DMS53 treated with DMSO at 0.1 percent for 48 hours (cell line): ENCODE results near the gene ARHGAP5.
"Not testable (repeated sequence)": the region's sequence is repeated elsewhere in the genome, so short reads cannot be mapped to it uniquely, and the experiment has no call there.

Experiments used
- DNase-seq: peaks from one replicate; lab custom pipeline; 2025; ENCODE audit not compliant: unreplicated experiment; lab: John Stamatoyannopoulos, UW

The ARHGAP5 gene

DNA sequence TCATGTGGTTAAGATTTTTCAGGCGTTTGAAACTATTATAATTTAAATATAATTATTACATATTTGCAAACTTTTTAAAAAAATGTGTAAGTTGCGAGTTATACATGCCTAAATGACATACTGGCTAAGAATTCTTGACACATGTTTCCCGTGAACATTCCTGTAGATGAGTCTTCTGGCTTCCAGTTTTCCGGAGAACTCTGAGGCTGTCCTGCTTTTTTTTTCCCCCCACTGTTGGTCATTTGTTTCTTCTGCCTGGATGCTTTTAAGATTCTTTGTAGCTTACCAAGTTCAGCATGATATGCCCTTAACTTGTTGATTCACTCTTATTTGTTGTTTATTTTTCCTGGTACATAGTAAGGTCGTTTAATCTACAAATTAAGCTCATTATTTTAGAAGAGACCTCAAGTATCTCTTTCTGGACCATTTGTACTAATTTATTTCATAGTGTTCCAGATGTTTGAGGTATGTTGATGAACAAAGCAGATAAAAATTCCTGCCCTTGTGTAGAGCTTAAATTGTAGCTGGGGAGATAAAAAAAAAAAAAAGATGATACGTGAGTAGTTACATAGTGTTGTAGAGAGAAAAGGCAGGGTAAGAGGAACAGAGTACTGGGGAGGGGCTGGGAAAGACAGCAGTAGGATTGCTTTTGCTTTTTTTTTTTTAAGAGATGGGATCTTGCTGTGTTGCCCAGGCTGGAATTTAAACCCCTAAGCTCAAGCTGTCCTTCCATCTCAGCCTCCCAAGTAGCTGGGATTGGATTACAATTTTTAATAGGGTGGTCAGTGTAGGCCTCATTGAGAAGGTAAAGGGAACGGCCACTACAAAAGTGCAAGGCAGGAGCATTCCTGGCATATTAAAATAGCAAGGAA is 32.8 kb downstream of the ARHGAP5 start:
- no peak for DNase-seq

DNA sequence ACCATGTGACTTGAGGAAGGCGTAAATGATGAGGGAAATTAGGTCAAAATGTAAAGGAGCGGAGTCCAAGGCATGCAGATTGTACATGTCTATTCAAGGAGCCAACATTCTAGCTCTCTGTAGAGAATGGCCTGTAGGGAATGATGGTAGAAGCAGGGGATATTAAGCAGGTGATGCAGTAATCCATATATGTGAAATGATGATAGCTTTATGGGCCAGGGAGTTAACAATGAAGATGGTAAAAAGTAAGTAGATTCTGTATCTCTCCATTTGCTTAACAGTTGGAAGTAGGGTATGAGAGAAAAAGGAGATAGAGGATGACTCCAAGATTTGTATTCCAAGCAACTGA is 33.4 kb downstream of the ARHGAP5 start:
- no peak for DNase-seq

DNA sequence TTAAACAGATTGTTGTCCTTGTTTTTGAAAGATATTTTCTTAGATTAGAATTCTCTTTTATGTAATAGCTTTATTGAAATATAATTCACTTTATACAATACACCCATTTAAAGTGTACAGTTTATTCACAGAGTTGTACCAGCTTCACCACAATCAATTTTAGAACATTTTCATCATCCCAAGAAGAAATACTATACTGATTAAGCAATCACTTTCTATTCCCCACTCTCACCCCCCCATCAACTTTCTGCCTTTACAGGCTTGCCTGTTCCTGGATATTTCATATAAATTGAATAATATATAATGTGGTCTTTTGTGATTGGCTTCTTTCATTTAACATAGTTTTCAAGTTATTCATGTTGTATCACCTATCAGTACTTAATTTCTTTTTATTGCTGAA is 44.4 kb downstream of the ARHGAP5 start:
- no peak for DNase-seq

GRCh38 chr14:32121948-32122347 is 44.8 kb downstream of the ARHGAP5 start:
- DNase-seq, result no peak

- DNase-seq, result not testable (repeated sequence)
Measured at GRCh38 chr14:32126899-32127730, 50.0 kb downstream of the ARHGAP5 start.

GRCh38 chr14:32127731-32128654 is 50.9 kb downstream of the ARHGAP5 start:
- not testable (repeated sequence) for DNase-seq

GRCh38 chr14:32128703-32129102 is 51.6 kb downstream of the ARHGAP5 start:
- DNase-seq, result no peak

- DNase-seq, result no peak
Measured at GRCh38 chr14:32129124-32129523, 52.0 kb downstream of the ARHGAP5 start.

DNA sequence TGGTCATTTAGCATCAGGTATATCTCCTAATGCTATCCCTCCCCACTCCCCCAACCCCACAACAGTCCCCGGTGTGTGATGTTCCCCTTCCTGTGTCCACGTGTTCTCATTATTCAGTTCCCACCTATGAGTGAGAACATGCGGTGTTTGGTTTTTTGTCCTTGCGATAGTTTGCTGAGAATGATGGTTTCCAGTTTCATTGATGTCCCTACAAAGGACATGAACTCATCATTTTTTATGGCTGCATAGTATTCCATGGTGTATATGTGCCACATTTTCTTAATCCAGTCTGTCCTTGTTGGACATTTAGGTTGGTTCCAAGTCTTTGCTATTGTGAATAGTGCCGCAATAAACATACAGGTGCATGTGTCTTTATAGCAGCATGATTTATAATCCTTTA is 54.6 kb downstream of the ARHGAP5 start:
- not testable (repeated sequence) for DNase-seq

GRCh38 chr14:32134448-32135097 is 57.5 kb downstream of the ARHGAP5 start:
- no peak for DNase-seq

DNA sequence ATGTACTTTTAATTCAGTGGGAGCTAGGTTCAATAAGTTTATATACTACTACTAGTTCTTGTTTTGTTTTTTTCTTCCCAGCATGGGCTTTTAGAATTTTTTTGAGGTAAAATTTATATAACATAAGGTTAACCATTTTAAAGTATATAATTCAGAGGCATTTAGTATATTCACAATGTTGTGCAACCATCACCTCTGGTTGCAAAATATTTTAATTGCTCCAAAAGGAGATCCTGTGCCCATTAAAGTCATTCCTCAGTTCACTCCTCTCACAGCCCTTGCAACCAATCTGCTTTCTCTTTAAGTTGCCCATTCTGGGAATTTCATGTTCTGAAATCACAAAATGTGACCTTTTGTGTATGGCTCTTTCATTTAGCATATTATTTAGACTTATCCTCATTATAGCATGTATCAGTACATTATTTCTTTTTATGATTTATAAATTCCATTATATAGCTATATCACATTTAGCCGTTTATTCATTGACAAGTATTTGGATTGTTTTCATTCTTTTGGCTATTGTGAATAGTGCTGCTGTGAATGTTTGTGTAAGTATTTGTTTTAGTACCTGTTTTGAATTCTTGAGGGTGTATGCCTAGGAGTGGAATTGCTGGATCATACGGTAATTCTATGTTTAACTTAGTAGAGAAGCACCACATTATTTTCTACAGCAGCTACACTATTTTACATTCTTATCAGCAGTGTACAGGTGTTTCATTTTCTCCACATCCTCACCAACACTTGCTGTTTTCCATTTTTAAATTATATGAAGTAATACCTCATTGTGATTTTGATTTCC is 59.1 kb downstream of the ARHGAP5 start:
- DNase-seq, result no peak

DNA sequence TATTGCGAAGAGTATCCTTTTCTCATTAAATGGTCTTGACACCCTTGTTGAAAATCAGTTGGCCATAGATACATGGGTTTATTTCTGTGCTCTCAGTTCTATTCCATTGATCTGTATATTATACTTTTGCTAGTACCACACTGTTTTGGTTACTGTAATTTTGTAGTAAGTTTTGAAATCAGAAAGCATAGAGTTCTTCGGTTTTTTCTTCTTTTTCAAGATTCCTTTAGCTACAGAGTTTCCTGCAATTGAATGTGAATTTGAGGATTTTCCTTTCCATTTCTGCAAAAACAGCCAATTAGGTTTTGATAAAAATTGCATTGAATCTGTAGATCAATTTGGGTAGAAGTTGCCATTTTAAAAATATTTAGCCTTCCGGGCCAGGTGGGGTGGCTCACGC is 60.2 kb downstream of the ARHGAP5 start:
- DNase-seq, result no peak

DNA sequence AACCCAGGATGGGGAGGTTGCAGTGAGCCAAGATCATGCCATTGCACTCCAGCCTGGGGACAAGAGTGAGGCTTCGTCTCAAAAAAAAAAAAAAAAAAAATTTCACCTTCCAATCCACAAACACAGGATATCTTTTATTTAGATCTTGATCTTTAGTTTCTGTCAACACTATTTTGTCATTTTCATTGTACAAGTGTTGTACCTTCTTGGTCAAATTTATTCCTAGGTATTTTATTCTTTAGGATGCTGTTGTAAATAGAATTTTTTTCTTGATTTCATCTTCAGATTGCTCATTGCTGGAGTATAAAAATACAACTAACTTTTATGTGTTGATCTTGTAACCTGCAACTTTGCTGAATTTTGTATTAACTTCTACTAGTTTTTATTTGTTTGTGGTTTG is 60.8 kb downstream of the ARHGAP5 start:
- no peak for DNase-seq

DNA sequence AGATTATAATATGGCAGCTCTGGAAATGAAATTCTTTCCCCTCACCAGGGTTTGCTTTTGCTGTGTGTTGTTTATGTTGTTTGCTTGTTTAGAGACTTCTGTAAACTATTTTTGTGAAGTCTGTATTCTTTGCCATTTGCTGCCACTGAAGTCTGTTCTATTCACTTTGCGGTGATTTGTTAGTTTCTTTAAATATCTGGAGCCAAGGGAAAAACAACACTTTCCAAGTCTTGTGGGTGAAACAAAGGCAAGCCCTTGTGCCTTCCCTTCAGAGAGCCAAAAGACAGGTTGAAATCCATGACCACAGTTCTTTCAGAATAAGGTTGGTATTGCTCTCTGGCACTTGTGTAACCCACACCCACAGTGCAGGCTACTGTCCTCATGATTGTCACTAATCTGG is 65.2 kb downstream of the ARHGAP5 start:
- DNase-seq, result no peak

DNA sequence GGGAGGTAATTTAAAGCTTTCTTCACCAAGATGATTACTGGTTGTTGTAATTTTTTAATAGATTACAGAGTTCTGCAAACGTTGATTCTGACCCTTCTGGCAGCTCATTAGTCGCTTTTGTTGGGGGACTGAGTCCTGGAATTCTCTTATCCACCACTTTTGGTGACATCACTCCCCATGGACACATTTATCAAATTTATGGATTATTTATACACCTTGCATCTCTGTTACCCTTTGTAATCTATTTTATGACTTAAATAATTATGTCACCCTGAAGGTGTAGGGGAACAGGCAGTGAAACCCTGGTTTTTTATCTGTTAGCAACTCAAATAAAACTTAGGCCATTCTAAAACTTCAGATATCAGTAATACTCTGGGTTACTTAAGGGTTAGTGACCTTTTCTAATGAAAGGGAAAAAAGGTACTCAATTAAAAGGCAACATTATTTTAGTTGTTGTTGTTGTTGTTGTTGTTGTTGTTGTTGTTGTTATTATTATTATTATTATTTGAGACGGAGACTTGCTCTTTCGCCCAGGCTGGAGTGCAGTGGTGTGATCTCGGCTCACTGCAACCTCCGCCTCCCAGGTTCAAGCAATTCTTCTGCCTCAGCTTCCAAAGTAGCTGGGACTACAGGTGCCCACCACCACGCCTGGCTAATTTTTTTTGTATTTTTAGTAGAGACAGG is 65.8 kb downstream of the ARHGAP5 start:
- no peak for DNase-seq

- DNase-seq, result no peak
Measured at GRCh38 chr14:32150392-32150791, 73.3 kb downstream of the ARHGAP5 start.

DNA sequence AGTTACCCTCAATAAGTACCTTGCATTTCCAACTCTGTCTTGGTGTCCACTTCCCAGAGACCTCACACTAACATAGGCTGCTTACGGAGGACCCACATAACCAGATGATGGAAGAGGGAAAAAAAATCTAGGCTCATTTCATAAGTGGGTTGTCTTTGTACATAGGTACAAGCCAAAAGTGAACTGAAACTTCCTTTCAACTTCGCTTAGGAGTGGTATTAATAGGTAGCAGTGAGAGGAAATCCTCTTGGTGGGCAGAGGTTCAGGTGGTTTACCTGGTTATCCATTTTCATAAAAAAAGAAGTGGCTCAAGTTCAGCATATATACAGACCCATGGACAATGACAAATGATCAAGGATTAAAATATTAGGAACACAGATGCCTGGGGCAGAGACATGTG is 88.9 kb downstream of the ARHGAP5 start:
- DNase-seq, result no peak

- no peak for DNase-seq
Measured at GRCh38 chr14:32166924-32167323, 89.8 kb downstream of the ARHGAP5 start.

- no peak for DNase-seq
Measured at GRCh38 chr14:32167907-32168306, 90.8 kb downstream of the ARHGAP5 start.
